Activated T-helper 17 cell treated with anti-CD3 and anti-CD28 coated beads, Interleukin-2, amount 50 U/mL, for 72 hours (primary cell): Measurements from ENCODE around the gene AFF1. TPM values are rescaled to one million over a fixed set of nuclear protein-coding genes. Genes with fewer than 3 reads are reported as not detected.
"Not testable (repeated sequence)": the region's sequence is repeated elsewhere in the genome, so short reads cannot be mapped to it uniquely, and the experiment has no call there.

ENCODE experiments used
- ATAC-seq: fragments of 150-1000 bp; cut with Tn5 transposase; replicated peaks from 2 replicates; pipeline ENCODE4 v1.10.0; 2021; ENCODE audit warnings: mild to moderate bottlenecking, moderate library complexity
- H3K27ac Mint-ChIP-seq: one replicate; pipeline ENCODE4 v1.8.0; 2022; ENCODE audit warnings: mixed read lengths
- H3K27me3 Mint-ChIP-seq: one replicate; pipeline ENCODE4 v1.8.0; 2022; ENCODE audit warnings: mixed read lengths
- H3K36me3 Mint-ChIP-seq: one replicate; pipeline ENCODE4 v1.8.0; 2022; ENCODE audit warnings: low read depth, mild to moderate bottlenecking, mixed read lengths
- H3K4me1 Mint-ChIP-seq: one replicate; pipeline ENCODE4 v1.8.0; 2022; ENCODE audit warnings: mixed read lengths
- H3K4me3 Mint-ChIP-seq: one replicate; pipeline ENCODE4 v1.8.0; 2022; ENCODE audit warnings: mild to moderate bottlenecking, mixed read lengths
- H3K9me3 Mint-ChIP-seq: one replicate; pipeline ENCODE4 v1.8.0; 2022; ENCODE audit warnings: mixed read lengths
- total RNA-seq, 2 donors: library from RNA; stranded (reverse); gene quantifications; one replicate each; pipeline ENCODE4 v1.2.3, GENCODE V29; 2022

Gene AFF1
- total RNA-seq, 2 donors from 2014 or later: 64.2 to 80.5 TPM

DNA sequence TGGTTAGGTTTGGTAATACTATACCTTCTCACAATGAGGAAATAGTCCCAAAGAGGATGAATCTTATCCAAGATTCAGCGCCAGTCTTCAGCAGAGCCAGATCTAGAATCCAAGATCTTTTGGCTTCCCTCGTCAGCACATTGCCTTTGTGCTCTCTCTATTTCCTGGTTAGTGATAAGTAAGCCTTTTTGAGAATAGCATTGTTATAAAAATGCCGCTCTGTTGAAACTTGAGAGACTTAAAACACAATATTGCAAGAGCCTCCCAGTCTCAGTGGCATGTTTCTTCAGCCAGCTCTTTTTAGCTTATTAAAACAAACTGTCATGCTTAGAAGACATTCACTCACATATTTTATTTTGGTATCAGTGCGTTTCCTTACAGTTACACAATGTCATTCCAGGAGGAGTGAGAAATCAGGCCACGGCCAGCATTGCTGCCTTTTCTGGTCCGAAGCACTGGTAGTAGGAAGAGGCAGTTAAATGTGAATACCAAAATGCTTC is 144.2 kb downstream of the AFF1 start:
- no peaks in the 10 kb centered on the region for H3K9me3 Mint-ChIP-seq
- H3K27ac Mint-ChIP-seq: no peak overlapping the region
- H3K36me3 Mint-ChIP-seq: peaks cover 10% of the 10 kb centered on the region
- no peak overlapping the region for H3K4me3 Mint-ChIP-seq
- peaks cover 37% of the 10 kb centered on the region for H3K4me1 Mint-ChIP-seq
- no peak for ATAC-seq
- H3K27me3 Mint-ChIP-seq: no peaks in the 10 kb centered on the region

DNA sequence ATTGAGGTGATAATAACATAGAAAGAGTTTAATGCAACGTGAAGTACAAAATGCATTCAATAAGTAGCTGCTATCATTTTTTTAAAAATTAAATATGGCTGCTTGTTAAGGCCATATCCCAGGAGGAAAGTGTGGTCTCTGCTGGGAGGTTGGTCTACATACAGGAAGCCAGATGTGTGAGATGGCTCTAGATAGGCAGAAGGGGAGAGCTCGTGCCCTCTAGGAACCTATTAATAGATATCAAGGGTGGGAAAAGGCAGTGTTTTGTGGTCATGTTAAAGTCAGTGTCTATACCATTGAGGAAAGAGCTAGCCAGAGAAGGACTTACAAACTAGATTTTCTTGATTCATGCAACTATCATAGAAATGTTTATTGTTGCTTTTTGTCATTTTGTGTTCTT is 145.2 kb downstream of the AFF1 start:
- Mint-ChIP-seq H3K4me1 (peaks cover 39% of the 10 kb centered on the region), H3K27me3 (no peaks in the 10 kb centered on the region), H3K27ac (no peak overlapping the region)

DNA sequence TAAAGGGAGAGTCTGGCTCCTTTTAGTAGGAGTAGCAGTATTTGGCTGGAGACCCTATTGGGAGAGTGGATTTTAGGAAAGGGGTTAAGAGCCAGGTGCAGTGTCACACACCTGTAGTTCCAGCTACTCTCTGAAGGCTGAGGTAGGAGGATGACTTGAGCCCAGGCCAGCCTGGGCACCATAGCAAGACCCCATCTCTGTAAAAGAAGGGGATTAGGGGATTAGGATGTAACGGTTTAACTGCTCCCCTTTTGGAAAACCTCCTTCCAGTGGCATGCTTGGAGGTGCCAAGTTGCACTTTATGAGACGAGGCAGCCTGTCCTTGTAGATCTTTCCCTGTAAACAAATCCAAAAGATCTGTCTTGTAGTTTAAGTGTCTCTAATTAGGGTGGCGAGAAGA is 145.7 kb downstream of the AFF1 start:
- no peak for ATAC-seq
- H3K9me3 Mint-ChIP-seq: no peaks in the 10 kb centered on the region
- H3K27ac Mint-ChIP-seq: no peak overlapping the region
- H3K4me3 Mint-ChIP-seq: no peak overlapping the region
- H3K27me3 Mint-ChIP-seq: no peaks in the 10 kb centered on the region
- peaks cover 36% of the 10 kb centered on the region for H3K4me1 Mint-ChIP-seq
- H3K36me3 Mint-ChIP-seq: peaks cover 19% of the 10 kb centered on the region

More for the DNA sequence above, 145.2 kb downstream of the AFF1 start:
- H3K9me3 Mint-ChIP-seq: no peaks in the 10 kb centered on the region
- no peak for ATAC-seq
- H3K36me3 Mint-ChIP-seq: peaks cover 14% of the 10 kb centered on the region
- H3K4me3 Mint-ChIP-seq: no peak overlapping the region

DNA sequence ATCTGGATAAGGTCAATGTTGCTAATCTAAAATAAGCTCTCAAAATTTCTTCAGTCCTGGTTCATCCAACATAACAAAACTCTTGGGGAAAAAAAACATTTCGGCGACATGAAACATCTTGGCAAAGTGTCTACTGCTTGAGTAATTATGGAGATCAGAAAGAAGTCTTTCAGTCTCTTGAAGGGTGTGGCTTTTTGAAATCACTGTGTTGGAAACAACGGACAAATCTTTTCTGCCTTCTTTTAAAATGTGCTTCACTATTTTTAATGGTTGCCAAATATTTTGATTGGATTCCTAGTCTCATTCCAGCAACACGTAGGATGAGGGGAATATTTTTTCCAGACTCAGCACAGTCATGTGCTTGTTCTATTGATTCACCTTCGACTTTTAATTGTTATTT is 147.0 kb downstream of the AFF1 start:
- no peaks in the 10 kb centered on the region for H3K9me3 Mint-ChIP-seq
- ATAC-seq: no peak

DNA sequence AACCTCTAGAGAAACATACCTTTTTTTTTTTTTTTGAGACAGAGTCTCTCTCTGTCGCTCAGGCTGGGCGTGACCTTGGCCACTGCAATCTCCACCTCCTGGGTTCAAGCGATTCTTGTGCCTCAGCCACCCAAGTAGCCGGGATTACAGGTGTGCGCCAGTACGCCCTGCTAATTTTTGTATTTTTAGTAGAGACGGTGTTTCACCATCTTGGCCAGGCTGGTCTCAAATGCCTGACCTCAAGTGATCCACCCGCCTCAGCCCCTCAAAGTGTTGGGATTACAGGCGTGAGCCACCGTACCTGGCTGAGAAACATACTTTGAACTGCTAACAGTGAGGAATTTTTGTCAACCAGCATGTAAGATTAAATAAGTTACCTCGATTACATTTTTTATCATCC is 150.9 kb downstream of the AFF1 start:
- not testable (repeated sequence) for H3K27me3 Mint-ChIP-seq, ATAC-seq

More for the DNA sequence above, 147.0 kb downstream of the AFF1 start:
- Mint-ChIP-seq H3K27ac (no peak overlapping the region), H3K36me3 (peaks cover 30% of the 10 kb centered on the region), H3K27me3 (no peaks in the 10 kb centered on the region), H3K4me3 (no peak overlapping the region), H3K4me1 (peaks cover 31% of the 10 kb centered on the region)

DNA sequence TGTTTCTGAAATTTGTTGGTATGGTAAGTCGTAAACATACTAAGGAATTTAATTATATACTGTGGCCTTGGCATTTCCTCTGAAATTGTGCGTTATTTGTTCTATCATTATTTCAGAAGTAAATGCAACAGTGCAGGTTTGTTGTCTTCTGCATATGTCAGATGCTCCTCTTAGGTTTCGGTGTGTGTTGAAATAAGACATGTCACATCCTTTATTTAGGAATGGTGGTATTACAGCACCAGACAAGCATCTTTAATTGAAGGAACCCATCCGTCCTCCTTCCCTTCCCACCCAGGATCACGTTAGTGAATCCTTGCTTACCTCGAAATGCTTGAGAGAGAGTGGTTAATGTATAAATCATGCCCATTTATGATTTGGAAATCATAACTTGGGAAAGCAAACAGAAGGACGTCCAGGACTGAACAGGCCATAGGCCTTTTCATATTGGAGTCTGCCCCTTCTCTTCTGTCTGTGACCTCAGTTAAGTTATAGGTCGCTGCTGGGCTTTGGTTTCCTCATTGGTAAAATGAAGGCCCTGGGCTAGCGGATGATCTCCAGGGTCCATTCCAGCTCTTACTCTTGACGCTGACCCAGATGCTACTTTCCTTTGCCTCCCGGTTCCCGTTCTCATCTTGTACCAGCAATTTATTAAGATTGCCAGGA is 151.5 kb downstream of the AFF1 start:
- Mint-ChIP-seq H3K4me1 (peaks cover 23% of the 10 kb centered on the region), H3K36me3 (peaks cover 50% of the 10 kb centered on the region), H3K4me3 (no peak overlapping the region), H3K27me3 (no peaks in the 10 kb centered on the region), H3K27ac (no peak overlapping the region), H3K9me3 (no peaks in the 10 kb centered on the region)
- ATAC-seq: no peak

More for the DNA sequence above, 150.9 kb downstream of the AFF1 start:
- not testable (repeated sequence) for H3K27ac Mint-ChIP-seq, H3K4me3 Mint-ChIP-seq, H3K9me3 Mint-ChIP-seq
- Mint-ChIP-seq H3K36me3 (peaks cover 49% of the 10 kb centered on the region), H3K4me1 (peaks cover 23% of the 10 kb centered on the region)

DNA sequence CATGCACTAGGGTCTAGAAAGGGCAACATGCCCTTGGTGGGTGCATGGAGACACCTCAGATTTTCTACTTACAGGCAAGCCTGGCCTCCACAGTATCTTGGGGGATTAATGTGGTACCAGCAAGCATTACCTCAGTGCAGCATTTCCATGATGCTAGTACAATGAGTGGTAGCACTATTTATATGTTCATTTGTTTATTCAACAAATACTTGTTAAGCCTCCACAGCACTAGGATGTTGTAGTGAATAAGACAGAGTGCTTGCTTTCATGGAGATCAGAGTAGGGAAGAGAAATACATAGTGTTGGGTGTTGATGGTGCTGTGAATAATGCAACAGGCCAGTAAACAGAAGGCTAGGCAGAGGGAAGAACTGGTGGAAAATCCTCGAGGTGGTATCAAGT is 152.2 kb downstream of the AFF1 start:
- Mint-ChIP-seq H3K27me3 (no peaks in the 10 kb centered on the region), H3K27ac (peak overlapping the region; percentile 55), H3K9me3 (no peaks in the 10 kb centered on the region), H3K4me3 (no peak overlapping the region), H3K4me1 (peaks cover 15% of the 10 kb centered on the region), H3K36me3 (peaks cover 53% of the 10 kb centered on the region)
- no peak for ATAC-seq

DNA sequence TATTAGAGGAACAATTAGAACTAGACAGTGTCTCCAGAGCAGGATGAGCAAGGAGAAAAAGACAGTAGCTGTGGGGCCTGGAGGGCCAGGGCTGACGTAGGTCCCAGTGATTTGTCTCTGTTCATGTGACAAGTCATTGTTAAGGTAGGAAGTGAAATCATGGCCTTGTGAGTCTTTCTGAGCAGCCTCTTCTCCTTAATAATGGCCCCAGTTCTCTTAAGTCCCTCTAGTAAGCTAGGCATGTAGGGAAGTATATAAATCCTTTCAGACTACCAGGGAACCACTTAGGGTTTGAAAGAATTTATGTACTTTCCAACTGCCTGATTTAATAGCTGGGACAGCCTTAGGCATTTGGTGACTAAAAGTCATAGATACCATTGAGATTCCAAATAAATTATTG is 152.6 kb downstream of the AFF1 start:
- ATAC-seq: no peak
- H3K4me1 Mint-ChIP-seq: peaks cover 15% of the 10 kb centered on the region
- H3K27ac Mint-ChIP-seq: peak overlapping the region; percentile 55
- no peaks in the 10 kb centered on the region for H3K9me3 Mint-ChIP-seq
- peaks cover 57% of the 10 kb centered on the region for H3K36me3 Mint-ChIP-seq
- no peak overlapping the region for H3K4me3 Mint-ChIP-seq
- H3K27me3 Mint-ChIP-seq: no peaks in the 10 kb centered on the region

DNA sequence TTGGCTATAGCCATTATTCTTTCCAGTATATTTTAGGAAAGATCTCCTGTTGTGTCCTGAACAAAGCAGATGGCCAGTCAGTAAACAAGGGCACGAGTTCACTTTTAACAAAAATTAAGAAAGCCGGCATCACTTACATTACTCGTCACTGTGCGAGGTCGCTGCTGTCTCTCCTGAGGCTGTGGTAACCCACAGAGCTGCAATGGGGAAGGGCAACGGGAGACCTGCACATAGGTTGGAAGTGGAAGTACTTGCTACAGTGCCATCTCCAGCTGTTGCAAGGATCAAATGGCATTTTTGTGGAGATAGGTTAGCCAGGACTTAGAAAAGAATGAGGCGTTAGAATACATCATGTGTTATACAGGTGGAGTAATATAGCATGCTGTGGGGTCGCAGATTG is 153.4 kb downstream of the AFF1 start:
- Mint-ChIP-seq H3K4me3 (no peak overlapping the region), H3K9me3 (no peaks in the 10 kb centered on the region), H3K27ac (no peak overlapping the region), H3K27me3 (no peaks in the 10 kb centered on the region), H3K4me1 (peaks cover 18% of the 10 kb centered on the region), H3K36me3 (peaks cover 63% of the 10 kb centered on the region)
- ATAC-seq: no peak

DNA sequence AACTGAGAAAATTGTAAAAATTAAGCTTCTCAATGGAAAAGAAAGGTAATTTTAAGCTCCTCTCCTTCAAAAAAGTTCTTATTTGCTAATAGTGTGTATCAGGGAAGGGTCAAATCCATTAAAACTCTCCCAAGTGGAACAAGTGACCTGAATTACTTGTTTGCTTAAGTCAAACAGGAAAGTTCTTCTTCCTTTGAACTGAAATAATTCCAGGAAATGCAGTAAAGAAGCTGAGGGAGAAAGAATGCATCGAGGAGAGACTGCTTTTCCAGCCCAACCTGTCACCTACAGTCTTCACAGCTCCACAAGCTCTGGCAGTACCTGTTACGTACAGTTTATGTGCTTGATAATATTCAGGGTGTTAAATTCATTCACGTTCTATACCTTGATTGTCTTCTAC is 154.6 kb downstream of the AFF1 start:
- ATAC-seq: no peak
- Mint-ChIP-seq H3K27ac (peak overlapping the region; percentile 61), H3K9me3 (no peaks in the 10 kb centered on the region)

DNA sequence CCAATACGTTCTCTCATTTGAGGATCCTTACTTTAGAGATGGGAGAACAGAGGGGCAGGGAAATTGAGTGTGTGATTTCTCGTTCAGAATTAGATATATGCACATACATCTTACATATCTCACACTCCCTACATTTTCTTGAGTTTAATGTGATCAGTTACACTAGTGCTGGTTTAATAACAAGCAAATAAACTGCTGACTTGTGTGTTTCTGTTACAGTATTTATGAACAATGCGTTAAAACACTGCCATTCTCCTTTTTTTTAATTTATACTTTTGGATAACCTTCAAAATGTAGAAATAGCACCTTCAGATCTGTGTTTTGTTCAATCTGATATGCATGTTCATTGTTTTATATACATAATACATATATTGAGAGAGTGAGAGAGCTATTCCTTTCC is 155.5 kb downstream of the AFF1 start:
- Mint-ChIP-seq H3K27me3 (no peaks in the 10 kb centered on the region), H3K4me3 (no peak overlapping the region), H3K9me3 (no peaks in the 10 kb centered on the region), H3K27ac (no peak overlapping the region), H3K36me3 (peaks cover 61% of the 10 kb centered on the region), H3K4me1 (peaks cover 19% of the 10 kb centered on the region)
- no peak for ATAC-seq

More for the DNA sequence above, 154.6 kb downstream of the AFF1 start:
- peaks cover 24% of the 10 kb centered on the region for H3K4me1 Mint-ChIP-seq
- no peak overlapping the region for H3K4me3 Mint-ChIP-seq
- H3K36me3 Mint-ChIP-seq: peaks cover 64% of the 10 kb centered on the region
- no peaks in the 10 kb centered on the region for H3K27me3 Mint-ChIP-seq

DNA sequence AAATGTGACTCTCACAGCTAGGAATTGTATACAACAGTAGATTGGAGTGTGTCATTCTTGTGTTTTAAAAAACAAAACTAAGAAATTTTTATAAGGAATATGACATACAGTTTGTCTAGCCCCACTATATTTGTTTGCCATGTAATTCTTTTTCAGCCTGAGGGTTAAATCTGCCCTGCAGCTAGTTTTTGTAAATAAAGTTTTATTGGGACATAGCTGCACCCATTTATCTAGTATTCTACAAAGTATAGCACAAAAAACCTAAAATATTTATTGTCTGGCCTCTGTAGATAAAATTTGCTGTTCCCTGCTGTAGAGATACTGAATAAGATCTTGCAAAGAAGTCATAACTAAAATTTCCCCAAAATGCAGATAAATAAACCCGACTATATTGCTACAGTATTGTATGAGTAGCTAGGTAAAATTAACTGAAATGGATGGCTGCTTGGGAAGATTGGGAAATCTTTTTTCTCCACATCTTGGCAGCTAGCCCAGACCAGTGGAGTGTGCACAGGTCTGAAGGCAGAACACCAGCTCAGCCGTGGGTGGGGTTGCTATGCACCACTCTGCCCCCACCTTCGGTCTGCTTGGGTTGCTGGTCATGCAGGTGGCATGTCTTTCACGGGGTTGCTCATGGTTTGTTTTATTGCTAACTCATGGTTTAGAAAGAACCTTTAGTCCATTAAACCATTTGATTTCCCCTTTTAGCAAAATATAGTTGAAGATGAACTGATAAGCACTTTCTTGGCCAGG is 157.8 kb downstream of the AFF1 start:
- peaks cover 26% of the 10 kb centered on the region for H3K4me1 Mint-ChIP-seq
- H3K9me3 Mint-ChIP-seq: no peaks in the 10 kb centered on the region
- no peak for ATAC-seq
- H3K4me3 Mint-ChIP-seq: peak overlapping the region; percentile 63
- H3K36me3 Mint-ChIP-seq: peaks cover 67% of the 10 kb centered on the region
- H3K27ac Mint-ChIP-seq: peak overlapping the region; percentile 67
- no peaks in the 10 kb centered on the region for H3K27me3 Mint-ChIP-seq

DNA sequence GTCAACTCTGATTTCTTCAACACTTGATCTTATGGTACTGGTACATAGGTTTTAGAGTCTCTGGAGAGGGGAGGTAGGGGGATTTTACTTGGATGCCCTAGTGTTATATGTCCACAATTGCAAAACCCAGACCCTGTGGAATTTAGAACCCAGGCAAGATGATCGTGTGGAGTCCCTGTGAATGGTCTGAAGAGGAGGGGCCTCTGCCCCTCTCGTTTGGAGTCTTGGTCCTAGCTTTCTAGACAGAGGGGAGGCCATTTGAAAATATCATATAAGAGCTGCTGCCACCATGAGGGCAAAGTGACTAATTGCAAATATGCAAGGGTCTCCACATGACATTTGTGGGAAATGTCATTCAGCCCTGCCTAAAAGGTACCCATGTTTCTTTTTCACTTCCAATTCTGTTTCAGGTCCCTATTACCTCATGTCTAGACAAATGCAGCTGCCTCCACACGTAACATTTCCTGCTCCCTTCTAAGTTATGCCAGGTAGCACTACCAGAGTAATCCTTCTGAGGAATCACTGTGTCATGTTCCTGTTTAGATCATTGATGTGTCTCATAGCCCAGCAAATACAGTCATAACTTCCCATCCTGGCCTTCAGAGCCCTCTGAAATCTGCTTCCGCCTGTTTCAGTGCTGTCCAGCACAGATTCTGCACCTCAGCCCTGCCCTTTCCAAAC is 158.8 kb downstream of the AFF1 start:
- Mint-ChIP-seq H3K9me3 (no peaks in the 10 kb centered on the region), H3K4me3 (peak overlapping the region; percentile 63), H3K27ac (peak overlapping the region; percentile 67), H3K4me1 (peaks cover 36% of the 10 kb centered on the region), H3K36me3 (peaks cover 71% of the 10 kb centered on the region), H3K27me3 (no peaks in the 10 kb centered on the region)
- ATAC-seq: peak; percentile 88

DNA sequence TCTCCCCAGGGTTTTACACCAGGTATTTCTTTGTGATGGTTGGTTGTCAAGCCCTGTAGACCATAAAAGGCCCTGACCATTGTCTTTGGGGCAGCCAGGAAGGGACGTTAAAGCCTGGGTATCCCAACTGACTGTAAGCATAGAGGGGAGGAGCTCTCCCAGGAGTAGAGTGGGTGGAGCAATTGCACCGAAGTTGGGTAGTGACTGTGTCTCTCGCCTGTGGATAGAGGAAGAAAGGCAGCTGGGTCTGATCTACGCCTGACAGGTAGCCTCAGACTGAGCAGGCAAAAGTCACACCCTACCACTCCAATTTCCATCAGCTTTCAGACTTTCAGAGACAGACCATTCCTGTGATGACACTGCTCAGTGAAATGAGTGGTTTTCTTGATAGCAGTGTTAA is 162.3 kb downstream of the AFF1 start:
- peak overlapping the region; percentile 29 for H3K4me3 Mint-ChIP-seq
- ATAC-seq: peak; percentile 65
- no peaks in the 10 kb centered on the region for H3K27me3 Mint-ChIP-seq
- peaks cover 73% of the 10 kb centered on the region for H3K36me3 Mint-ChIP-seq
- H3K27ac Mint-ChIP-seq: peak overlapping the region; percentile 71
- H3K4me1 Mint-ChIP-seq: peaks cover 57% of the 10 kb centered on the region
- H3K9me3 Mint-ChIP-seq: no peaks in the 10 kb centered on the region
